H1 (cell line): ENCODE results near the gene PALD1.

ENCODE experiments used
- ASH2L ChIP-seq: fragments of 200-600, 300-600 bp; sonication (generic); IDR thresholded peaks from one replicate; pipeline ENCODE4 v1.7.1; 2017; ENCODE audit warnings: low read length
- BACH1 ChIP-seq: IDR thresholded peaks from 2 replicates; pipeline ENCODE4 v1.6.1; 2012; ENCODE audit warnings: low read length, improper control_type of control experiment
- POLR2A ChIP-seq, 2 experiments: IDR thresholded peaks; 1 replicate in 1 of 2; 2 replicates in 1 of 2; pipeline ENCODE4 v1.6.1; 2011; ENCODE audit warnings: low read depth in 2 of 2, low read length in 2 of 2, mild to moderate bottlenecking in 2 of 2; ENCODE audit errors: control extremely low read depth in 1 of 2
- SIN3A ChIP-seq, 2 experiments: IDR thresholded peaks in 1 of 2; conservative IDR thresholded peaks in 1 of 2; 2 replicates each; pipeline ENCODE4 v1.6.1; 2011 to 2012; ENCODE audit warnings: low read length in 2 of 2, improper control_type of control experiment in 1 of 2, low read depth in 1 of 2, mild to moderate bottlenecking in 1 of 2
- TF ChIP-seq, protein P1 (sequence below), 3 experiments: IDR thresholded peaks; 1 replicate in 2 of 3; 2 replicates in 1 of 3; pipeline versions ENCODE4 v1.5.1 to v1.6.1; 2011; ENCODE audit warnings: low read length in 3 of 3, mild to moderate bottlenecking in 3 of 3, inconsistent platforms in 2 of 3, low read depth in 1 of 3, moderate library complexity in 1 of 3; ENCODE audit not compliant: insufficient read depth in 1 of 3; ENCODE audit errors: control extremely low read depth in 1 of 3

- TF ChIP-seq SIN3A (conservative IDR thresholded peaks at IDR 0.05 in 1 of 2, IDR thresholded peaks at IDR 0.05 in 1 of 2; ENCODE audit: low read depth in 1 of 2, low read length in 2 of 2) (no peak), ASH2L (no peak), BACH1 (no peak), POLR2A (IDR thresholded peaks at IDR 0.05; ENCODE audit: control extremely low read depth in 1 of 2, low read depth in 2 of 2, low read length in 2 of 2) (no peak)
- TF ChIP-seq, protein P1, sequence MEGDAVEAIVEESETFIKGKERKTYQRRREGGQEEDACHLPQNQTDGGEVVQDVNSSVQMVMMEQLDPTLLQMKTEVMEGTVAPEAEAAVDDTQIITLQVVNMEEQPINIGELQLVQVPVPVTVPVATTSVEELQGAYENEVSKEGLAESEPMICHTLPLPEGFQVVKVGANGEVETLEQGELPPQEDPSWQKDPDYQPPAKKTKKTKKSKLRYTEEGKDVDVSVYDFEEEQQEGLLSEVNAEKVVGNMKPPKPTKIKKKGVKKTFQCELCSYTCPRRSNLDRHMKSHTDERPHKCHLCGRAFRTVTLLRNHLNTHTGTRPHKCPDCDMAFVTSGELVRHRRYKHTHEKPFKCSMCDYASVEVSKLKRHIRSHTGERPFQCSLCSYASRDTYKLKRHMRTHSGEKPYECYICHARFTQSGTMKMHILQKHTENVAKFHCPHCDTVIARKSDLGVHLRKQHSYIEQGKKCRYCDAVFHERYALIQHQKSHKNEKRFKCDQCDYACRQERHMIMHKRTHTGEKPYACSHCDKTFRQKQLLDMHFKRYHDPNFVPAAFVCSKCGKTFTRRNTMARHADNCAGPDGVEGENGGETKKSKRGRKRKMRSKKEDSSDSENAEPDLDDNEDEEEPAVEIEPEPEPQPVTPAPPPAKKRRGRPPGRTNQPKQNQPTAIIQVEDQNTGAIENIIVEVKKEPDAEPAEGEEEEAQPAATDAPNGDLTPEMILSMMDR (IDR thresholded peaks at IDR 0.05; ENCODE audit: control extremely low read depth in 1 of 3, insufficient read depth in 1 of 3, low read depth in 1 of 3, low read length in 3 of 3), result peak; percentile 95
Observed at GRCh38 chr10:70461397-70462348, 16.9 kb upstream of the PALD1 start.
